Smooth muscle cell (in vitro differentiated cells): ENCODE data around the gene ADAMTS10. TPM values are rescaled to one million over a fixed set of nuclear protein-coding genes. Genes with fewer than 3 reads are reported as not detected.

Experiments
- DNase-seq: peaks from one replicate; lab custom pipeline; 2025; ENCODE audit not compliant: unreplicated experiment; lab: John Stamatoyannopoulos, UW
- H2AFZ ChIP-seq: fragments of 200-600 bp; sonication (generic); 2 replicates; pipeline ENCODE4 v1.6.0; 2016; ENCODE audit warnings: antibody characterized with exemption, low read depth, mild to moderate bottlenecking
- H3F3A ChIP-seq: fragments of 200-600 bp; sonication (generic); 2 replicates; pipeline ENCODE4 v1.6.0; 2017; ENCODE audit warnings: antibody characterized with exemption, low read depth
- H3K27ac ChIP-seq: fragments of 200-600 bp; sonication (generic); 2 replicates; pipeline ENCODE4 v1.5.1; 2016; ENCODE audit warnings: low read depth, mild to moderate bottlenecking
- H3K27me3 ChIP-seq: fragments of 200-600 bp; sonication (generic); 2 replicates; pipeline ENCODE4 v1.6.1; 2016; ENCODE audit warnings: low read depth, mild to moderate bottlenecking
- H3K36me3 ChIP-seq: fragments of 200-600 bp; sonication (generic); 2 replicates; pipeline ENCODE4 v1.5.1; 2016; ENCODE audit warnings: low read depth
- H3K4me1 ChIP-seq: fragments of 200-600 bp; sonication (generic); 2 replicates; pipeline ENCODE4 v1.5.1; 2016; ENCODE audit warnings: low read depth
- H3K4me2 ChIP-seq: fragments of 200-600 bp; sonication (generic); 2 replicates; pipeline ENCODE4 v1.6.0; 2016; ENCODE audit warnings: mild to moderate bottlenecking
- H3K4me3 ChIP-seq: fragments of 200-600 bp; sonication (generic); 2 replicates; pipeline ENCODE4 v1.5.1; 2016; ENCODE audit warnings: mild to moderate bottlenecking
- H3K79me2 ChIP-seq: fragments of 200-600 bp; sonication (generic); 2 replicates; pipeline ENCODE4 v1.6.0; 2016; ENCODE audit warnings: low read depth, mild to moderate bottlenecking
- H3K9ac ChIP-seq: fragments of 200-600 bp; sonication (generic); 2 replicates; pipeline ENCODE4 v1.6.0; 2016; ENCODE audit warnings: low read depth
- H3K9me3 ChIP-seq: fragments of 200-600 bp; sonication (generic); replicated peaks from 2 replicates; pipeline ENCODE4 v1.5.1; 2016; ENCODE audit warnings: low read depth
- H4K20me1 ChIP-seq: fragments of 200-600 bp; sonication (generic); 2 replicates; pipeline ENCODE4 v1.6.0; 2016; ENCODE audit warnings: low read depth
- CTCF ChIP-seq: fragments of 200-600 bp; sonication (generic); IDR thresholded peaks from 2 replicates; pipeline ENCODE4 v1.5.1; 2017; ENCODE audit warnings: borderline replicate concordance, mild to moderate bottlenecking, antibody characterized with exemption; ENCODE audit not compliant: insufficient read depth, poor library complexity, severe bottlenecking
- WGBS: methylation state at CpG from one replicate; pipeline ENCODE4 v1.1.7; 2016; ENCODE audit warnings: low lambda C conversion rate; 5-methylcytosine and 5-hydroxymethylcytosine counted together
- polyA plus RNA-seq: library from polyadenylated mRNA; unstranded; fragments of >200 nt; fragmentation: Nextera tagmentation; extraction: Ambion mirVana; gene quantifications from 2 replicates; pipeline ENCODE4 v1.2.1, GENCODE V29; 2016
- total RNA-seq: library from RNA; depleted of rRNA; stranded (reverse); fragments of >200 nt; gene quantifications from 2 replicates; pipeline ENCODE4 v1.2.3, GENCODE V29; 2014

ADAMTS10 gene
- total and polyA plus RNA-seq, 2 experiments from 2014 or later = 13.1 to 14.1 TPM

GRCh38 chr19:8630796-8631424 lies 20.4 kb upstream of the ADAMTS10 start:
- no peak for TF ChIP-seq CTCF
- 57% methylated on average over 6 of the region's 6 CpGs for WGBS
- no peak overlapping the region for H3K4me2 ChIP-seq

GRCh38 chr19:8629996-8630683 lies 19.6 kb upstream of the ADAMTS10 start, which contains the start of gene NFILZ:
Gene NFILZ, plus strand, starts transcription at chr19:8630633. Its CDS starts 46,133 bp downstream, at chr19:8676766.
- WGBS = 88% methylated on average over 11 of the region's 11 CpGs
- Histone ChIP-seq H3K27me3 (no peaks in the 10 kb centered on the region), H2AFZ (no peak within 1 kb of the TSS), H3K27ac (no peak within 1 kb of the TSS), H3K79me2 (no peaks in the 10 kb centered on the region), H3K9me3 (no peaks in the 10 kb centered on the region), H4K20me1 (no peaks in the 10 kb centered on the region), H3F3A (no peaks in the 10 kb centered on the region), H3K4me3 (no peak within 1 kb of the TSS), H3K36me3 (no peaks in the 10 kb centered on the region), H3K9ac (no peak within 1 kb of the TSS), H3K4me1 (peaks cover 14% of the 10 kb centered on the region), H3K4me2 (no peak within 1 kb of the TSS)
- TF ChIP-seq CTCF = no peak
- no peak for DNase-seq

More at GRCh38 chr19:8630796-8631424, 20.4 kb upstream of the ADAMTS10 start:
- Histone ChIP-seq H4K20me1 (no peaks in the 10 kb centered on the region), H2AFZ (no peak overlapping the region), H3K4me1 (peaks cover 14% of the 10 kb centered on the region), H3K27ac (no peak overlapping the region), H3F3A (no peaks in the 10 kb centered on the region), H3K36me3 (no peaks in the 10 kb centered on the region), H3K27me3 (no peaks in the 10 kb centered on the region), H3K9me3 (no peaks in the 10 kb centered on the region), H3K4me3 (no peak overlapping the region), H3K79me2 (no peaks in the 10 kb centered on the region), H3K9ac (no peak overlapping the region)
- no peak for DNase-seq

GRCh38 chr19:8629184-8629583 lies 18.7 kb upstream of the ADAMTS10 start:
- Histone ChIP-seq H3K4me1 (peaks cover 14% of the 10 kb centered on the region), H3F3A (no peaks in the 10 kb centered on the region), H3K4me2 (no peak overlapping the region), H3K27me3 (no peaks in the 10 kb centered on the region), H2AFZ (no peak overlapping the region), H3K9me3 (no peaks in the 10 kb centered on the region), H4K20me1 (no peaks in the 10 kb centered on the region), H3K27ac (no peak overlapping the region), H3K9ac (no peak overlapping the region), H3K79me2 (no peaks in the 10 kb centered on the region), H3K36me3 (no peaks in the 10 kb centered on the region), H3K4me3 (no peak overlapping the region)
- no peak for TF ChIP-seq CTCF
- DNase-seq = no peak
- 77% methylated on average over 2 of the region's 2 CpGs for WGBS
